ENCODE data around the gene WNT2. TPM values are rescaled to one million over a fixed set of nuclear protein-coding genes. Genes with fewer than 3 reads are reported as not detected.

The WNT2 gene
- total RNA-seq, 3 donors from 2014 or later = 1.5 to 2.4 (median 2.0) TPM

GRCh38 chr7:117269417-117269816, 53.4 kb downstream of the WNT2 start:
- Histone ChIP-seq H3K4me1 (no peaks in the 10 kb centered on the region), H3K9me3 (no peaks in the 10 kb centered on the region), H3K4me3 (no peak overlapping the region), H3K27ac (peak overlapping the region in 1 of 2 donors; percentile 69), H3K27me3 (no peaks in the 10 kb centered on the region), H3K36me3 (no peaks in the 10 kb centered on the region)
- intact Hi-C loops (cut with DNase I; ENCODE audit: low total_unique reads) = no loop called here
- TF ChIP-seq POLR2A (IDR thresholded peaks at IDR 0.05) = no peak
- TF ChIP-seq POLR2AphosphoS5 (IDR thresholded peaks at IDR 0.05) = no peak
- no peak for TF ChIP-seq CTCF (IDR thresholded peaks at IDR 0.05)
- DNase-seq (ENCODE audit: low spot score in 2 of 2) = no peak

GRCh38 chr7:117264716-117265115, 58.1 kb downstream of the WNT2 start:
- Histone ChIP-seq H3K36me3 (no peaks in the 10 kb centered on the region), H3K4me1 (no peaks in the 10 kb centered on the region), H3K9me3 (no peaks in the 10 kb centered on the region), H3K27ac (no peak overlapping the region), H3K27me3 (no peaks in the 10 kb centered on the region), H3K4me3 (no peak overlapping the region)
- TF ChIP-seq CTCF (IDR thresholded peaks at IDR 0.05) = no peak
- TF ChIP-seq POLR2AphosphoS5 (IDR thresholded peaks at IDR 0.05) = no peak
- TF ChIP-seq POLR2A (IDR thresholded peaks at IDR 0.05) = no peak
- no peak for DNase-seq (ENCODE audit: low spot score in 2 of 2)
- intact Hi-C loops (cut with DNase I; ENCODE audit: low total_unique reads) = no loop called here

- intact Hi-C loops (cut with DNase I; ENCODE audit: low total_unique reads) = no loop called here
- no peaks in the 10 kb centered on the region for H3K9me3 ChIP-seq
- no peaks in the 10 kb centered on the region for H3K4me1 ChIP-seq
- H3K4me3 ChIP-seq = no peak overlapping the region
- H3K36me3 ChIP-seq = no peaks in the 10 kb centered on the region
- H3K27ac ChIP-seq = no peak overlapping the region
- no peak for DNase-seq (ENCODE audit: low spot score in 2 of 2)
- TF ChIP-seq POLR2A (IDR thresholded peaks at IDR 0.05) (no peak), POLR2AphosphoS5 (IDR thresholded peaks at IDR 0.05) (no peak), CTCF (IDR thresholded peaks at IDR 0.05) (no peak)
- no peaks in the 10 kb centered on the region for H3K27me3 ChIP-seq
Observed at GRCh38 chr7:117262546-117262945, 60.3 kb downstream of the WNT2 start.

GRCh38 chr7:117259615-117260014, 63.2 kb downstream of the WNT2 start:
- Histone ChIP-seq H3K4me3 (no peak overlapping the region), H3K27ac (no peak overlapping the region), H3K9me3 (no peaks in the 10 kb centered on the region), H3K36me3 (no peaks in the 10 kb centered on the region), H3K27me3 (no peaks in the 10 kb centered on the region), H3K4me1 (no peaks in the 10 kb centered on the region)
- DNase-seq (ENCODE audit: low spot score in 2 of 2) = no peak
- intact Hi-C loops (cut with DNase I; ENCODE audit: low total_unique reads) = no loop called here
- TF ChIP-seq POLR2A (IDR thresholded peaks at IDR 0.05) (no peak), POLR2AphosphoS5 (IDR thresholded peaks at IDR 0.05) (no peak), CTCF (IDR thresholded peaks at IDR 0.05) (no peak)

- no peak overlapping the region for H3K4me3 ChIP-seq
- no peaks in the 10 kb centered on the region for H3K4me1 ChIP-seq
- intact Hi-C loops (cut with DNase I; ENCODE audit: low total_unique reads) = no loop called here
- H3K36me3 ChIP-seq = no peaks in the 10 kb centered on the region
- no peak for DNase-seq (ENCODE audit: low spot score in 2 of 2)
- H3K9me3 ChIP-seq = no peaks in the 10 kb centered on the region
- TF ChIP-seq CTCF (IDR thresholded peaks at IDR 0.05) (no peak), POLR2A (IDR thresholded peaks at IDR 0.05) (no peak), POLR2AphosphoS5 (IDR thresholded peaks at IDR 0.05) (no peak)
- no peaks in the 10 kb centered on the region for H3K27me3 ChIP-seq
- no peak overlapping the region for H3K27ac ChIP-seq
Observed at GRCh38 chr7:117251687-117252086, 71.2 kb downstream of the WNT2 start.

All from breast epithelium (tissue), 4 donors.